Uterus (tissue), 4 donors: ENCODE data around the gene PLPP7. TPM values are rescaled to one million over a fixed set of nuclear protein-coding genes. Genes with fewer than 3 reads are reported as not detected.
A peak's percentile ranks its signal among the peaks of the same experiment; 100 is the strongest.

Experiments used
- DNase-seq, 2 donors: peaks; one replicate each; pipeline ENCODE4 v3.0.0-alpha.2; 2019 to 2020
- H3K27ac ChIP-seq, 2 donors: fragments of 200-600 bp; sonication (generic); 1 replicate in 1 of 2; 2 replicates in 1 of 2; pipeline ENCODE4 v1.5.1; 2016 to 2018
- H3K27me3 ChIP-seq, 2 donors: fragments of 200-600 bp; sonication (generic); one replicate each; pipeline ENCODE4 v1.5.1; 2018 to 2019; ENCODE audit warnings: control low read depth in 1 of 2
- H3K36me3 ChIP-seq, 2 donors: fragments of 200-600 bp; sonication (generic); one replicate each; pipeline ENCODE4 v1.5.1; 2019; ENCODE audit warnings: control low read depth in 1 of 2
- H3K4me1 ChIP-seq, 2 donors: fragments of 200-600 bp; sonication (generic); one replicate each; pipeline ENCODE4 v1.5.1; 2018 to 2019; ENCODE audit warnings: control low read depth in 1 of 2
- H3K4me3 ChIP-seq, 2 donors: fragments of 200-600 bp; sonication (generic); 1 replicate in 1 of 2; 2 replicates in 1 of 2; pipeline ENCODE4 v1.5.1; 2018 to 2019; ENCODE audit warnings: mild to moderate bottlenecking in 1 of 2
- H3K9me3 ChIP-seq, 2 donors: fragments of 200-600 bp; sonication (generic); one replicate each; pipeline ENCODE4 v1.5.1; 2019; ENCODE audit warnings: control low read depth in 1 of 2
- CTCF ChIP-seq, 4 experiments: fragments of 200-600 bp in 2 of 4; fragments of 450-650 bp in 2 of 4; sonication (generic) in 2 of 4; IDR thresholded peaks; one replicate each; pipeline ENCODE4 v1.5.1; 2016 to 2019; ENCODE audit warnings: antibody characterized with exemption in 4 of 4, mild to moderate bottlenecking in 2 of 4, moderate library complexity in 1 of 4
- POLR2A ChIP-seq, 2 donors: fragments of 450-650 bp; IDR thresholded peaks; one replicate each; pipeline ENCODE4 v1.6.1; 2016; ENCODE audit warnings: antibody characterized with exemption in 2 of 2, mild to moderate bottlenecking in 1 of 2, moderate library complexity in 1 of 2
- intact Hi-C: fragments of 100-400 bp; cut with DNase I; formaldehyde crosslinking; loops from one replicate; pipeline ENCODE4 v1.15.1; 2023; ENCODE audit warnings: low total_unique reads
- total RNA-seq, 4 donors: library from RNA; depleted of rRNA in 3 of 4; stranded (reverse); fragments of >200 nt in 3 of 4; gene quantifications; one replicate each; pipeline versions ENCODE4 v1.1.0 to v1.2.4, GENCODE V29; 2014 to 2023
- donor health status: DM: yes; HTN: yes; CAD: no.

PLPP7 gene
- total RNA-seq, 4 donors from 2014 or later = 6.3 to 45.3 (median 8.1) TPM

DNA sequence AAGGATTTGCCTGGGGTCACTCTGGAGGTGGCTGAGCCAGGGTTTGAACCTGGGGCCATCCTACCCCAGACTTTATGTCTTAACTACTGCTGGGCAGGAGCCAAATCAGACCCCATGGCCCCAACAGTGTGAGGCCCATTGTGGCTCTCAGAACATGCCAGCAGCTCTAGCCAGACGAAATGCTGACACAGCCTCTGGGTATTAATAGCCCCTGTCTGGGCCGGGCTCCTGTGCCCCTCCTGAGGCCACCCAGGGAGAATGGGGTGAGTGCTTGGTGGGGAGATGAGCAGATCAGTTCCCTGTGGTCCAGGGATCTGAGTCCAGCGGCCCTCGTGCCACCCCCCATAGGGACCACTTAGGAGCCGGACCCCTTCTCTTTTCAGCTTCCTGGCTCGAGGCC is 2.2 kb upstream of the PLPP7 start:
- no peak for DNase-seq
- TF ChIP-seq CTCF (IDR thresholded peaks at IDR 0.05) (no peak), POLR2A (IDR thresholded peaks at IDR 0.05) (no peak)
- H3K27me3 ChIP-seq = no peaks in the 10 kb centered on the region
- no peak overlapping the region for H3K4me3 ChIP-seq
- intact Hi-C loops = no loop called here
- H3K27ac ChIP-seq = no peak overlapping the region
- peaks cover 0 to 8% of the 10 kb centered on the region in 2 donors for H3K4me1 ChIP-seq
- H3K9me3 ChIP-seq = no peaks in the 10 kb centered on the region
- H3K36me3 ChIP-seq = no peaks in the 10 kb centered on the region

DNA sequence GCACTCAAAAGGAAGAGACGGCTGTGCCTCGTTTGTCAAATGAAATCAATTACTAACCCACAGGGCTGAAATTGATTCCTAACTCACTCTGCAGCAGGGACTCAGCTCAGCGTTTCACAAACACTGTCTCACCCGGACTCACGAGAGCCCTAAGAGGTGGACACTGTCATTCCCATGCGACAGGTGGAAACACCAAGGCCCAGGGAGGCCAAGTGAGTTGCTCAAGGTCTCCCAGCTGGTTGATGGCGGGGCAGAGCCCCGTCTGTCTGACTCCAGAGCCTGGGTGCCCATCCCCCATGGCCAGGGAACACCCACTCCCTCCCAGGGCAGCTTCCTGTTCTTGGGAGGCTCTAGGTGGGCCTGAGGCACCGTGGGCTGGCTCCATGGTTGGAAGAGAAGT is 1.3 kb upstream of the PLPP7 start:
- Histone ChIP-seq H3K4me3 (no peak overlapping the region), H3K27me3 (no peaks in the 10 kb centered on the region), H3K9me3 (no peaks in the 10 kb centered on the region), H3K4me1 (peaks cover 0 to under 1% of the 10 kb centered on the region in 2 donors), H3K36me3 (no peaks in the 10 kb centered on the region), H3K27ac (no peak overlapping the region)
- intact Hi-C loops = no loop called here
- TF ChIP-seq POLR2A (IDR thresholded peaks at IDR 0.05) (no peak), CTCF (IDR thresholded peaks at IDR 0.05) (no peak)
- DNase-seq = no peak

DNA sequence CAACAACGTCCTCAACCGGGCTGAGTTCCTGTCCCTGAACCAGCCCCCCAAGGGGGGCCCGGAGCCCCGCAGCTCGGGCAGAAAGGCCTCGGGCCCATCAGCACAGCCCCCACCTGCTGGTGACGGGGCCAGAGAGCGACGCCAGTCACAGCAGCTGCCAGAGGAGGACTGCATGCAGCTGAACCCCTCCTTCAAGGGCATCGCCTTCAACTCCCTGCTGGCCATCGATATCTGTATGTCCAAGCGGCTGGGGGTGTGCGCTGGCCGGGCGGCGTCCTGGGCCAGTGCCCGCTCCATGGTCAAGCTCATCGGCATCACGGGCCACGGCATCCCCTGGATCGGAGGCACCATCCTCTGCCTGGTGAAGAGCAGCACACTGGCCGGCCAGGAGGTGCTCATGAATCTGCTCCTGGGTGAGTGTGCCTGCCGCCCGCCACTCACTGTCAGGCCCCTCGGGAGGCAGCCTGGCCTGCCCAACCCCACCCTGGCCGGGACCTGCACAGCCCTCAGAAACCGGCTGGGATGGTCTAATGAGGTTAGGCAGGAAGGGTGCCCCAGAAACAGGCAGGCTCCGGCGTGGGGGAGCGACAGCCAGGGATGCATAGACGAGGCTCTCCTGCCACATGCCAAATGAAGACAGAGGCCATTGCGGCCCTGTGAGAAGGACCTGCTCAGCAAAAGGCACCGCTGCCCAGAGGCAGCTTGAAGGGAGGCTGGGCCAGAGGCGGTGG is 678 bp downstream of the PLPP7 start:
- no peaks in the 10 kb centered on the region for H3K27me3 ChIP-seq
- H3K4me1 ChIP-seq = no peaks in the 10 kb centered on the region
- TF ChIP-seq CTCF (IDR thresholded peaks at IDR 0.05) (no peak), POLR2A (IDR thresholded peaks at IDR 0.05) (no peak)
- H3K4me3 ChIP-seq = peak overlapping the region; percentile 40 to 46
- DNase-seq = no peak
- peak overlapping the region; percentile 53 to 60 for H3K27ac ChIP-seq
- intact Hi-C loops = no loop called here
- no peaks in the 10 kb centered on the region for H3K36me3 ChIP-seq
- H3K9me3 ChIP-seq = no peaks in the 10 kb centered on the region

DNA sequence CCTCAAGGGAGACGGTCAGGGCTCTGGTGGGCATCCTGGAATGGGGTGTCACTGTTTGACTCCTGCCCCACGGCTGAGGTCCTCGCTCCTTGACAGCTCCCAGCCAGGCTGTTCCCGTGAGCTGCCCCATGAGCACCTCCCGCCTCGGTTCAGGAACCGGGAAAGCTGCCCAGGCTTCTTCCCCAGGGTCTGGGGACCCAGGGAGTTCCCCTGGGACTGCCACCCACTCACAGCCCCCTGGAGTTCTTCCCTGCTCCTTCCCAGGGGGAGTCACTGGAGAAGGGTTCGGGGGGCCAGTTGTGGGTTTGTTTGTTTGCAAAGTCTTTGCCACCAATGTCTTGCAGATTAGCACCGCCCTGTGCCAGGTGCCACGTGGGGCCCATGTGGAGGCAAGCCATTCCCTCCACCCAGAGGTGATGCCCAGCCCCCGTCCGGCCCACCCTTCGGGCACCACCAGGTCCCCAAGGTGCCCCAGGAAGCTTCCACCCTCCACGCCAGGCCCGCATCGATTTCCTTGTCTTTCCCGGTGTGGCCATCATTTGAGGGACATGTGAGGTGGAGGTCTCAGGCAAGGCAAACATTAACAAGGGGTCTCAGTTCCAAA is 1.3 kb downstream of the PLPP7 start:
- Histone ChIP-seq H3K27me3 (no peaks in the 10 kb centered on the region), H3K27ac (no peak overlapping the region), H3K4me1 (no peaks in the 10 kb centered on the region), H3K9me3 (no peaks in the 10 kb centered on the region), H3K36me3 (no peaks in the 10 kb centered on the region), H3K4me3 (peak overlapping the region; percentile 40 to 46)
- DNase-seq = no peak
- intact Hi-C loops = no loop called here
- TF ChIP-seq CTCF (IDR thresholded peaks at IDR 0.05) (no peak), POLR2A (IDR thresholded peaks at IDR 0.05) (no peak)

DNA sequence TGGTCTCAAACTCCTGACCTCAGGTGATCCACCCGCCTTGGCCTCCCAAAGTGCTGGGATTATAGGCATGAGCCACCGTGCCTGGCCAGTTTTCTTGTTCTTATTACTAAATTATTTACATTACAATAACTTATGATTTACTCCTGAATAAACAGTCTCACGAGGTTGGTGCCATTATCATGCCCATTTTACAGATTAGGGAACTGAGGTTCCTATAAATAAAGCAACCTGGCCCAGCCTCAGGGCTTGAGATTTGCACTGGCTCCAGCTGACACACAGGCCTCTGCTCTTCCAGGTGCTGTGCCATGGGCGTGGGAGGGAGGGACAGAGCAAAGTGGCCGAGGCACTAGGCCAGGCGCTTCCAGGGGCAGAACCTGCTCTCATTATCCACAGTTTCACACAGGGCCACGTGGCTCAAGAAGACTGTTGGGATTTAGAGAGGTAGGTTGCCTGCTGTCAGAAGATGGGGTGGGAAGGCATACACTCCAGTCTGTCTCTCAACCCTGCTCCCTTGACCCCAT is 2.3 kb downstream of the PLPP7 start:
- Histone ChIP-seq H3K27ac (no peak overlapping the region), H3K36me3 (no peaks in the 10 kb centered on the region), H3K4me1 (no peaks in the 10 kb centered on the region), H3K27me3 (no peaks in the 10 kb centered on the region), H3K4me3 (no peak overlapping the region), H3K9me3 (no peaks in the 10 kb centered on the region)
- no peak for TF ChIP-seq CTCF (IDR thresholded peaks at IDR 0.05)
- no peak for TF ChIP-seq POLR2A (IDR thresholded peaks at IDR 0.05)
- no peak for DNase-seq
- intact Hi-C loops = no loop called here
